HG02623 (cell line): ENCODE results near the gene ORMDL2.
A peak's percentile ranks its signal among the peaks of the same experiment; 100 is the strongest.

Experiments
- ATAC-seq: cut with Tn5 transposase; IDR thresholded peaks from one replicate; pipeline ENCODE4 v1.9.1; 2021; ENCODE audit warnings: moderate library complexity; ENCODE audit not compliant: unreplicated experiment

Gene ORMDL2, protein sequence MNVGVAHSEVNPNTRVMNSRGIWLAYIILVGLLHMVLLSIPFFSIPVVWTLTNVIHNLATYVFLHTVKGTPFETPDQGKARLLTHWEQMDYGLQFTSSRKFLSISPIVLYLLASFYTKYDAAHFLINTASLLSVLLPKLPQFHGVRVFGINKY

DNA sequence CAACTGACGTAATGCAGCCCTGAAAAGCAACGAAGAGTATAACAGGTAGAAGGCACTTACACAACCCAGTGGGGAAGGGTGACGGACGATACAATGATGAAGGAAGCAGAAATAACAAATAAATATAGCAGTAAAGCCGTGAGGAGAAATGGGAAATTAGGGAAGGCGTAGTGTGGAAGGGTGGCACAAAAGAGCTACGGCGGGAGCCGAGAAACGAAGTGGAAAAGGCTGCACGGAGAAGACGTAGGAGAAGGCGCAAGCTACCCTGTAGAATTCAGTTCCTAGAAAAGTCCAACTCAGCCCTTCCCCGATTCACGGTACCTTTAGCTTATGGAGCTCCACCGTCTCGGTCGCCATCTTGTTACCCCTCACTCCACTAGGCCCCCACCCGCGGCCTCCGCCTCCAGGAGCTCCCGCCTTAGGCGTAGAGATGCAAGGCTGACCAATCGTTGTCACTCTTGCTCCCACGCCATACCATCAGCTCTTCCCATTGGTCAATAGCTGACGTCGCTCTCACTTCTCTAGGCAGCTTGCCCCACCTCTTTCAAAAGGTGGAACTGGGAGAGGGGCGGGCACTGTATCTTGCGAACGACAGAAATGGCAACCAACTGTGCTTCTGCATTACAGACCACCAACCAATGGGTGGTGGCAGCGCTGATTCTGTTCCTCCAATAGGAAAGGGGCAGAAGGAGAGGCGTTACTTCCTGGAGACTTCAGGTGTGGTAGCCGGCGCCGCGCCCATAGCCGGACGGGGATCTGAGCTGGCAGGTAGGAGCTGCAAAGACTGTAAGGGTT lies at the start of gene ORMDL2, which contains the start of gene SARNP:
TSS of gene ORMDL2 (plus strand) at position 697 of the 795 bp plus-strand sequence. CDS start 959 bp downstream, outside the sequence.
TSS of gene SARNP (minus strand) at position 380 of the 795 bp plus-strand sequence. CDS start at position 357, 23 bp downstream.
- ATAC-seq, result peak; percentile 96

DNA sequence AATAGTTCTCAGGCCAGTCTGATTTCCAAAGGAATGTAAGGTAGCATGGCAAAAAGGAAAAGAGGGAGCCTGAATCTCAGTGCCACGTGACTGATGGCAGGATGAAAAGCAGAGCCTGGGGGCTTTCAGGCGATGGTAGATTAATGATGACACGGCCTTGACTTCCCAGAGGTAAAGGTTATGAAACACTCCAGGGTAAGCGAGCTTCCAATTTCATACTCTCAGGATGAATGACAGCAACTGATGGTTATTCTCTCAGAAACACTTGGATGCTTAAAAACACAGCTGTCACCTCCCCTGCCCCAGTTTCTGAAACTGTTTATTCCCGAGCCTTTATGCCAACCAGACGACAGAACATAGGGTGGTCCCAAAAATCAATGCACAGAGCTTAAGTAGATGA lies 46.1 kb upstream of the ORMDL2 start:
- no peak for ATAC-seq

DNA sequence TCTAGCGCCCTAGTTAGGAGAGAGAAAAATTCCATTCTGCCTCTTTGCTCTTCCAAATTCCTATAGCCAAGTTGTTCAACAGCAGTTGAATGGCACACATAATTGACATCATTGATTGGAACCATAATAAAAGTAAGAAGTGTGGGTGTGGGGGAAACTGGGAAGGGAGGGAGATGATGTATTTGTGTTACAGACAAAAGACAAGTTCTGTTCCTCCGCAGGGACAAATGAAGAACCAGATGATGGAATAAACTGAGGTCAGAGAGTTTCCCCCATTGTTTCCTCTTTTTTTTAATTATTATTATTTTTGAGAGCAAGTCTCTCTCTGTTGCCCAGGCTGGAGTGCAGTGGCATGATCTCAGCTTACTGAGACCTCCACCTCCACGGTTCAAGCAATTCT lies 40.0 kb upstream of the ORMDL2 start:
- ATAC-seq, result no peak

DNA sequence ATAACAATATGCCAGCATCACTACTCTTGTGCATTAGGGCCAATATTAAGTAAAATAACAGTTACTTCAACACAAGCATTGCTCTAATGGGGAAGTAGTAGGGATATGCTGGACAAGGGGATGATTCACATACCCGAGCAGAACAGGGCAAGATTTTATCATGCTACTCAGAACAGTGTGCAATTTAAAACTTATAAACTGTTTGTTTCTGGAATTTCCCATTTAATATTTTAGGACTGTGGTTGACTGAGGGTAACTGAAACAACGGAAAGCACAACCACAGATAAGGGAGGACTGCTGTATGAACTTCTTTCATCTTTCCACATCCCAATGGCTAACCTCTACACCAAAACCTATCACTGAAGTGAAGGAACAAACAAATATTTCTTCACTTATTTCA lies 37.2 kb upstream of the ORMDL2 start:
- no peak for ATAC-seq

DNA sequence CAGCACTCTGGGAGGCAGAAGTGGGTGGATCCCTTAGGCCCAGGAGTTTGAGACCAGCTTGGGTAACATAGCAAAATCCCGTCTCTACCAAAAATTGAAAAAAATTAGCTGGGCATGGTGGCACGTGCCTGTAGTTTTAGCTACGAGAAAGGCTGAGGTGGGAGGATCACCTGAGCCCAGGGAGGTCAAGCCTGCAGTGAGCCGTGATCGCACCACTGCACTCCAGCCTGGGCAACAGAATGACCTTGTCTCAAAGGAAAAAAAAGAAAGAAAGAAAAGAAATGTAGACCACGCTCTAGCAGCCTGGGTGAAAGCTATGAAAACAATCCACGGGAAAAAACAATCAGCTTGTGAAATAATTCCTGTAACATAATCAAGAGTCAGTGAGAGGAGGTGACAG lies 29.3 kb upstream of the ORMDL2 start:
- ATAC-seq, result no peak

DNA sequence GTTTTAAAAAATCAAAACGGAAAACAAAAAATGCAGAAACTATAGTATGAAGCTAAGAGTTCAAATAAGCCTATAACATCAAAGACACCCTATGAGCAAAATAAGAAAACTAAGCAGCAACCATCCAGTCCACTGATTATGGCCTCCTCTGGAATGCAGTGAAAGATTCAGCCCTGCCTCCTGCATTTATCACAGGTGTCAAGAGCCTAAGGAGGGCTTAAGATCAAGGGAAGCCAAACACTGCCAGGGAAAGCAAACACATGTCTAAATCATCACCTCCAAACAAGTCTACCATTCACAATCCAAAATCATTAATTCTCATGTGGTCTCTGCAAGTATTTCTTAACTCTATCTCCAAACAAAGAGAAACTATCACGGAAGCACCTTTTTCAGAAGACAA lies 28.7 kb upstream of the ORMDL2 start:
- ATAC-seq, result no peak

DNA sequence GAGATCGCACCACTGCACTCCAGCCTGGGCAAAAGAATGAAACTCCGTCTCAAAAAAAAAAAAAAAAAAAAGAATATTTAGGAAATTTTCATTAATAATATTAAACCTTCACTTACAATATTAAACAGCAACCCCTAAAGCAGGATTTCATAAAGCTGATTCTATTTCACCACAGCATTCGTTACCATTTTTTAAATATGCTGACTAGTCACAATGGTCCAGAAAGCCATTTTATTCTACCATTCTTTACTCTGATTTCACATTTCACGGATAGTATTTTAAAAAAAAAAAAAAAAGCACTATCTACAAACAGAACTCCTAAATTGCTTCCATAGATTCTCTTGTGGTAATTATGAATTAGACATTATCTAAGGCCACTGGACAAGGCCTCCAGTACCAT lies 27.9 kb upstream of the ORMDL2 start:
- no peak for ATAC-seq

DNA sequence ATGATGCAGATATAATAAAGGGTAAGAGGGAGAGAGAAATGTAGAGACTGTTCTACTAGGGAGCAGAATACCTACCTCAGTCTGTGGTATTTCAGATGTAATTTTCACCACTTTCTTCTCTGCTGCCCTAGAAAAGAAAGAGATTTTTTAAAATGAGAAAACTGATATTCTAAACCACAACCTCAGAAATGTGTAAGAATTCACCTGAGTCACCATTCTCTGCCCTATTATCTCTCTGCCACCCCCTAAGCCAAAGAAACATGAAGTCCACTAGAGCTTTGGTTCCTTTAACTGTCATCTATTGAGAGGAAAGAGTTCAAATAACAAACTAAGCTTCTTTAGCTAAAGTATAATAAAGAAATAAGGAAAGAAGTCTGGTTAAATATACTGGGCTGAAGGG lies 21.9 kb upstream of the ORMDL2 start:
- no peak for ATAC-seq

DNA sequence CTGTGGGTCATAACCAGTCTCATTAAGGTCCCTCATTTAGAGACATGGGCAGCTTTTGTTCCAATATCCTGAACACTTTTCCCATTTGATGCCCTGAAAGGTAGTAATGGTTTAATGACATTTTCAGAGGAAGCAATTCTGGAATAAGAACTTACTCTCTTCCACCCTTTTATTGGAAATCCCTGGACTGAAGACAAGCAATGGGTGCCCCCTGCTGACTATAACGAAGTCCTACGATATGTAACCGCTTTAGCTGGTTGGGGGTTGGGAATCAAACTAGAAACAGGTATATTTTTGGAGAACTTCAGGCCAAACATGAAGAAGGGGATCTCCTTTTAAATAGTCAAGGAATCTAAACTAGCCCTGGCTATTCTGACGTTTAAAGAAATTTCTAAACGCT lies 20.8 kb upstream of the ORMDL2 start:
- ATAC-seq, result no peak

DNA sequence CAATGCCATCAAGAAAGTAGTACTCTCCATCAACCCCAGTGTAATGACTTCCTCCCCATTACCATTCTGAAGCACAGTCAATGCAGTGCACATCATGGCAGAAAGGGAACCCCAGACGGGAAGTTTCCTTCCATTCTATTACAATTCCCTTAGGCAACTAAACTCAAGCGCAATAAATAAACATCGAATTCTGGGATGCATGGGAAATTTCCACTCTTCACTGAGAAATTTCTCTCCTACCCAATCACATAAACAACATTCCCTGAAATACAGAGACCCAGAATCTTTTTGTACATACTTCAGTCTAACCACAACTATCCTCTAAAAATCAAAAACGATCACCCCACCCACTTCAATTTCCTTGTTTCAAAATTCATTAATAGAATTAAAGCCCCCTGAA lies 20.3 kb upstream of the ORMDL2 start:
- ATAC-seq, result no peak

DNA sequence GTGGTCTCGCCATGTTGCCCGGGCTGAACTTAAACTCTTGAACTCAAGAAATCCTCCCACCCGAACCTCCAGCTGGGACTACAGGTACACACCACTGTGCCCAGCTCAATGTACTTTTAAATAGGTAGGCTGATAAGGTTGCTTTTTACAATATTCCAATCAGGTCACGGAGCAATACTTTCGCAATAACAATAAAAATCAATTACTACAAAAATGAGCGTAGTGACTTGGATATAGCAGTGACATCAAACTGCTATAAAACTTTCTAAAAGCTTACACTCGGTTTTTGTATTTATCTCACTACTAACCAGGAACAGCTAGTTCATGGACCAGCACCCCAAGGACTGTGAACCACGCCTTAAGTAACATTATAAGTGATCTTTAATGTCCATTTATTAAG lies 10.9 kb upstream of the ORMDL2 start:
- no peak for ATAC-seq

DNA sequence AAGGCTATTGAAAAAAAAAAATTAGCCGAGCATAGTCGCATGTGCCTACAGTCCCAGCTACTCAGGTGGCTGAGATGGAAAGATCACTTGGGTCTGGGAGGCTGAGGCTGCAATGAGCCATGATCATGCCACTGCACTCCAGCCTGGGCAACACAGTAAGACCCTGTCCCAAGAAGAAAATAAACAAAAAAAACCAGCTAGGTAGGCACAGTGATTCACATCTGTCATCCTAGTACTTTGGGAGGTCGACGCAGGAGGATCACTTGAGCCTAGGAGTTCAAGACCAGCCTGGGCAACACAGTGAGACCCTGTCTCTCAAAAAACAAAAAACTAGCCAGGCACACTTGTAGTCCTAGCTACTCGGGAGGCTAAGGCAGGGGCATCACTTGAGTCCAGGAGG lies 8.6 kb upstream of the ORMDL2 start:
- ATAC-seq, result no peak

DNA sequence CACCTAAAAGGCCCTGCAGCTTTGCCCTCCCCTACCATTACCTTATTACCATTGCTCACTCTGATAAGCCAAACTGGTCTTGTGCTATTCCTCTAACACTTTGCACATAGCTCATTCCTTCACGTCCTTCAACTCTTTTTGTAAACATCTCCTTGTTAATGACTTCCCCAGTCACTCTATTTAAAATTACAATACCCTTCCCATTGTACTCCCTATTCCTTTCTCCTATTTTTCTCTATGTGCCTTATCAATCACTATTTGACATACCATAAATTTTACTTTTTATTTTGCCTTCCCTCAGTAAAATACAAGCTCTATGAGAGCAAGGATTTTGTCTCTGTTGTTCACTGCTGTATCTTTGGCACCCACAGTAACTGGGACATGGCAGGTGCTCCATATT lies 5.8 kb upstream of the ORMDL2 start:
- ATAC-seq, result no peak

DNA sequence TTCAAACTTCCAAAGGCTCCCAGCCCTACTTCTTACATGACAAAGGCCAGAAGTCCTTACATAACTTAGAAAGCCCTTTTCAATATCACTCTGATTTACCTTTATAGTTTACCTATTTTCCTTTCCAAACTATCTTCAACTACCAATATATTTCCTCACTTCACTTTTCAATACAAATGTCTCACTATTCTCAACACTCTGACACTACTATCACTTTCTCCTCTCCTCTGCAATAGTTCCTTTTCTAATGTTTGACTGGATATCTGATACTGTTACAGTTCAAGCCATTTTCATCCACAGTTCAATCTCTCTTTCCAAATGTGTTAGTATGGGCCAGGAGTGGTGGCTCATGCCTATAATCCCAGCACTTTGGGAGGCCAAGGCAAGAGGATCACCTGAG lies 3.6 kb upstream of the ORMDL2 start:
- no peak for ATAC-seq

DNA sequence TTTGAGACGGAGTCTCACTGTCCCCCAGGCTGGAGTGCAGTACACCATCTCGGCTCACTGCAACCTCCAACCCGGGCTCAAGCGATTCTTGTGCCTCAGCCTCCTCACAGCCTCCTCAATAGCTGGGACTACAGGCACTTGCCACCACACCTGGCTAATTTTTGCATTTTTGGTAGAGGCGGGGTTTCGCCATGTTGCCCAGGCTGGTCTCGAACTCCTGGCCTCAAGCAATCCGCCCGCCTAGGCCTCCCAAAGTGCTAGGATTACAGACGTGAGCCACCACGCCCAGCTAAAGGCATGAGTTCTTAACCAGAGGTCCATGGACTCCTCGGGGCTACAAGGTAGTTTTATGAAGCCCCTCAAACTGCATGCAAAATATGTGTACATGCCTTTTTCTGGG lies 2.4 kb upstream of the ORMDL2 start:
- ATAC-seq, result no peak

DNA sequence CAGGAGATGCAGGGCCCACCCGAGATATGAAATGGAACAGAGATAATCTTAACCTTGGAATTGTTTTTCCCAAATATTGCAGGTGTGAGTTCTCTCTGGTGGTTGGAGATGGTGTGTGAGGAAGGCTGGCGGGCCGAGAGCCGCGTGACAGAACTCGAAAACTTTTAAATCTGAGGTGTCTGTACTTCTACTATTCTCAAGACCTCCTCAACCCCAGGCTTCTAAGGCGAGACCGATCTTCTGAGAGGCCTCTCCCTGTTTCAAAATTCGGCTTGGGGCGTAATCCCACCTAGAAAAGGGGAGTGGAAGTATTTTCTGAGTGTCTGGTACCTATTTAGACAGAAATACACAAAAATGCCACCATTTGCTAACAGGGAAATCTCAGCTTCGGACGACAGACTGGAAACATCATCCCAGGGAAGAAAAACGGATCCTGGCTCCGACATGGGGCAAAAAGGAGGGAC lies 928 bp upstream of the ORMDL2 start:
- ATAC-seq, result no peak

DNA sequence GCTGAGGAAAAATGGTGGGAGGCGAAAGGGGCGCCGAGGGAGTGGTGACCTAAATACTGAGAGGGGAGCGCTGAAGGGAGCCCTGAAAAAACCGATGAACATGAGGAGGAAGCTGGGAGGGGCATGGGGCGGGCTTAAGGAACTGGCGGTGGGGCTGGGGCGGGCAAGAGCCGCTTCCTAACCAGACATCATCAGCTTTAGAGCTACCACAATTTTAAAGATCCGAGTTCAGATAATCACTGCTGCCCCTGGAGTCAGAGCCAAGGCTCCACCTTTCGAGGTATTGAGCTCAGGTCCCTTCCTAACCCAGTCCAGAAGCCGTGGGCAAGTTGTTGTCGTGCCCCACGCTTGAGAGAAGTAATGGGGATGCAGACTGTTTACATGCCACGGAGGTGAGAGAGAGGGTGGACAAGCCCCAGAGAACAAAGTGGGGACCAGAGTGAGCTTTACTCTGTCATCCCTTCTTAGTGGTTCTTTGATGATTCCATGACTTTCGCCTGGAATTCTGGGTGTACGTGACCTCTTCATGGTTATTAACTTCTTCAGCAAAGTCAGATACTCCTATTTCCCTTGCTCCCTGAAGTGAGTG lies 393 bp downstream of the ORMDL2 start:
- ATAC-seq, result peak; percentile 23

DNA sequence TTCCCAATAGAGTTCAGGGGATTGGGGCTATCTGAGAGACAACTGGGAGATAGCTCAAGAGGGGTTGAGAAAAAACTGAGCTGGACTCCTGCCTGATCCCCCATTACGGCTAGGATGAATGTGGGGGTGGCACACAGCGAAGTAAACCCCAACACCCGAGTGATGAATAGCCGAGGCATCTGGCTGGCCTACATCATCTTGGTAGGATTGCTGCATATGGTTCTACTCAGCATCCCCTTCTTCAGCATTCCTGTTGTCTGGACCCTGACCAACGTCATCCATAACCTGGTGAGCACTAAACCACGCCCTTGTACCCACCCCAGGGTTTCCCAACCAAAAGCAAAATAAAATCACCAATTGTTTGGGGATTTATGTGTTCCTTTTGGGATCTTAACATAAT lies 1.0 kb downstream of the ORMDL2 start:
- ATAC-seq, result no peak

DNA sequence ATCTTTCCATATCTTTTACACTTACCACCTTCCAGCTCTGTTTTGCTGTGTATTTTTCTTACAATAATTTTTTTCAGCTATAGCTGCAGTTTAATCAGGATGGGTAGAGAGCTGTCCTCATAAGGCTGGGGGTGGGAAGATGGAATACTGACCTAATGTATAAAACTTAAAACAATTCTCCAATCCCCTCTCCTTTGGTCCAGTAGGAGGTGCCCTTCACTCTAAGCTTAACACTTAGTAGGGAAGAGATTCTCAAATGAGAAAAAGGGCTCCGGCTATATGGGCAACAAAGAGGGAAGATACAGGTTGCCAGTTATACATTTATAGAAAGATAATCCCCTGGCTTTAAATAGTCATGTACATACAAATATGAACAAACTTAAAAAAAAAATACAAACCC lies 2.8 kb downstream of the ORMDL2 start:
- no peak for ATAC-seq

DNA sequence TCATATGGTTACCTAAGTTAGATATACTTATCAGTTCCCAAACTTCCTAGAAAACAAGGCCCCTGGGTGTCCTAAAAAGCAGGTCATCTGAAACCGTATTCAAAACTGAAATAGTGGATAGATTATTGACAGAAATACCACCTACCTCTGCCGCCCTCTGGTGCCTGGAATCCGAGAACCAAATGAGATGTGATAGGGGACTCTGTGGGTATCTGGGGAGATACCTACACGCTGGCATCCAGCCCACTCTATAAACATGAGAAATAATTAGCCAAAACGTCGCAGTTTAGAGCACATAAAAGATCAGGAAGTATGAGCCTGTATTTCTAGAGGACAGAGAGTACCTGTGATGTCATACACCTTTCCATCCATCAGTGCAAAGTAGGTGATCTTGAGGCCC lies 4.4 kb downstream of the ORMDL2 start:
- ATAC-seq, result no peak

DNA sequence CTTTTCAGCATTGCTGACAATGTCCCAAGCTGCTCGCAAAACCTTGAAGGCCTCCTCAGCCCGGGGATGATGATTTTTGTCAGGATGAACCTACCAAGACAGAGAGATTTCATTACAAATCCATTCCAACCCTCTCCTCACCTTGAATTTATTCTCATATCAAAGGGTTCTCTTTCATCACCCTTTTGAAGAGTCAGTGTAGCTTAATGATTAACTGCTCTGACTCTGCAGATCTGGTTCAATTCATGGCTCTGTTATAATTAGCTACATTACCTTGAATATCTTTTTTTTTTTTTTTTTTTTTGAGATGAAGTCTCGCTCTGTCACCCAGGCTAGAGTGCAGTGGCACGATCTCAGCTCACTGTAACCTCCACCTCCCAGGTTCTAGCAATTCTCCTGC lies 5.6 kb downstream of the ORMDL2 start:
- ATAC-seq, result no peak

DNA sequence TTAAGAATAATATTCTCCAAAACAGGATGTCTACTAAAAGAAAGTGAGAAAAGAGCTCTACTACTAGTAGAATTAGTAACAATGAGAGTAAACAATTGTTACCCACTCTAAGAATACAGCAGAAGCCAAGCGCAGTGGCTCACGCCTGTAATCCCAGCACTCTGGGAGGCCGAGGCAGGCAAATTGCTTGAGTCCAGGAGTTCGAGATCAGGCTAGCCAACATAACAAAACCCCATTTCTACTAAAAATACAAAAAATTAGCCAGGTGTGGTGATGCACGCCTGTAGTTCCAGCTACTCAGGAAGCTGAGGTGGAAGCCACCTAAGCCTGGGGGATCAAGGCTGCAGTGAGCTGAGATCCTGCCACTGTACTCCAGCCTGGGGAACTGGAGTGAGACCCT lies 6.9 kb downstream of the ORMDL2 start:
- ATAC-seq, result no peak
